IPS-18c (cell line): ENCODE measurements around the gene PDZK1IP1.
"Not testable (repeated sequence)": the region's sequence is repeated elsewhere in the genome, so short reads cannot be mapped to it uniquely, and the experiment has no call there.

Source experiments
- H3K4me3 ChIP-seq: 2 replicates; pipeline ENCODE4 v1.7.0; 2013; ENCODE audit warnings: low read depth, mild to moderate bottlenecking, low read length, moderate library complexity; ENCODE audit not compliant: insufficient read depth
- H3K9me3 ChIP-seq: one replicate; pipeline ENCODE4 v1.6.1; 2013; ENCODE audit warnings: mild to moderate bottlenecking, low read length, moderate library complexity; ENCODE audit not compliant: control insufficient read depth, insufficient read depth

Gene PDZK1IP1

DNA sequence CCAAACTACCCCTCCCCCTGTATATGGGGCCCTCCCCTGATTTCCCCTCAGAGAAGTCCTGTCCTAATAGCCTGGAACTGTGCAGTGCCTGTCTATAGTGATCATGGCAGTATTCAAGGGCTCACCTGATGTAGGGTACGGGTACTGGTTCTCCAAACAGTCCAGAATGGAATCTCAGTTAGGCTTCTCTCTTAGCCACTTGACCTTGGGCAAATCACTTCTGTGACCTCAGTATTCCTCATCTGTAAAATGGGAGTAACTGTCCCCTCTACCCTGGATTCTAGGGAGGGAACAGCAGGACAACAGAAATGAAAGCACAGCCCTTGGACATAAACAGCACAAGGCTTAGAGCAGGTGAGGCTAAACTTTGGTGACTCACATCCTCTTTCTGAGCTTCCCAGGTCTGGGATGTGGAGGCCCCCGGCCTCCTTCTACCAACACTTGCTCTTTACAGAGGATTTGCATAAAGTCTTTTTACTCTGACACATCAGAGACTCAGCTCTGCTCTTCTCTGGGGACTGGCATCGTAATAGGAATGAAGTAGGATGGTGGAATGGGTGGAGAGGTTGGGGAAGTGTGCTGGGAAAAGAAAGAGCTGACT, 20.0 kb upstream of the PDZK1IP1 start:
- Histone ChIP-seq H3K9me3 (no peaks in the 10 kb centered on the region), H3K4me3 (no peak overlapping the region)

DNA sequence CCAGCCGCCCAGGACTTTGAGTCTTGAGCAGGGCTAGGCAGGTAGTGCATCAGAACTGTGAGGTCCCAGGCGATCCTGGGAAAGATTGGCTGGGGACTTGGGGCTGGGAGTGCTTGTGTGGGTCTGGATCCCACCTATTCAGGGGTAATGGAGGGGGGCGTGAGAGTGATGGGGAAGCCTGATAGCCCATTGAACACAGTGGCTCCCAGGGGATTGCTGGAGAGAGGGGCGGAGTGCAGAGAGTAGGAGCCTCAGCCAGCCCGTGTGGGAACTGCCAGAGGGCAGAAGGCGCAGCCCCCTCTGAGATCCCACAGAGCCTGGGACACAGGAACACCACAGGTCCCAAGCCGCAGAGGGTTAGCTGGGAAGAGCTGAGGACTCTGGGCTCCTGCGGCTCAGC, 19.3 kb upstream of the PDZK1IP1 start:
- Histone ChIP-seq H3K4me3 (no peak overlapping the region), H3K9me3 (no peaks in the 10 kb centered on the region)

DNA sequence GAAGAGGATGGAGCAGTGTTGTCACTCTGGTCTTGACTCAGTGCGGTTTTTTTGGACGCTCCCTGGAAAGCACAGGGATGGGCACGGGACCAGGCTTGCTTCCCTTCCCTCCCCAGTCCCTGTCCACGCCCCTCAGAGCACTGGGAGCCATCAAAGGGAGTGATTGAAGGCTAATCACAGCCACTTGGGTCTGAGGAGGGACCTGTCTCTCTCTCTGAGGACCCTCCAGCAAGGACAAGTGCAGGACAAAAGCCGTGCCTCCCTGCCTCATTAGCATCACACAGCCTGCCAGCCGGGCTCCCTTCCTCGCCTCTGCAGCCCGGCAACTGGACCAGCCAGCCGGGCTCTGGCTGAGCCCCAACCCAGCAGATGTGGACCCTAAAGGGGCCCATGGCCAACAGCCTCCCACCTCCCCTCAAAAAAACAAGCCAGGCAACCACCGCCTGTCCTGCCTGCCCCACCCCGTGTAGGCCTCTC, 18.6 kb upstream of the PDZK1IP1 start:
- Histone ChIP-seq H3K9me3 (no peaks in the 10 kb centered on the region), H3K4me3 (peak overlapping the region; percentile 32; the same call in 1 of the 2 replicates)

DNA sequence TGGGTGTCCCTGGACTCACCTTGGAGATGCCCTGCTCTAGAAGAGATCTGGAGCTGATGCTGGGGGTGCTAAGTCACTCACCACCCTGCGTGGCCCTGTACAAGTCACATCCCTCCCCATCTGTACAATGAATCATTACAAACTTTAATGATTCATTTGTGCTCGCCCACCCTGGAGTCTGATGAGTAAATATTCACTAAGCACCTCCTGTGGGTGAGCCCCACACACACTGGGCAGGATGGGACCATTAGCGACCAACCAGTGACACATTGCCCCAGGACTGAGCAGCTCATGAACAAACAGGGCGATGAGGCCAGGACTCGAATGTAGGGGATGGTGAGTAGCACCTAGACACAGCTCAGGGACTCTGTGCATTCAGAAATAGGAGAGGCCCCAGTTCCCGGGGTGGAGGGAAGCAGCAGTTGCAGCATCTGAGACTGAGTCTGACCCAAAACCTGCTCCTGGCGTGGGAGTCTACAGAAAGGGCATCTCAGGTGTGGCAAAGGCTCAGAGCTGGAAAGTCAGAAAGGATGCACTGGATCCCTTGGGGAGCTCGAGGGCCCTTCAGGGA, 18.1 kb upstream of the PDZK1IP1 start:
- Histone ChIP-seq H3K4me3 (peak overlapping the region; percentile 32; the same call in 1 of the 2 replicates), H3K9me3 (no peaks in the 10 kb centered on the region)

DNA sequence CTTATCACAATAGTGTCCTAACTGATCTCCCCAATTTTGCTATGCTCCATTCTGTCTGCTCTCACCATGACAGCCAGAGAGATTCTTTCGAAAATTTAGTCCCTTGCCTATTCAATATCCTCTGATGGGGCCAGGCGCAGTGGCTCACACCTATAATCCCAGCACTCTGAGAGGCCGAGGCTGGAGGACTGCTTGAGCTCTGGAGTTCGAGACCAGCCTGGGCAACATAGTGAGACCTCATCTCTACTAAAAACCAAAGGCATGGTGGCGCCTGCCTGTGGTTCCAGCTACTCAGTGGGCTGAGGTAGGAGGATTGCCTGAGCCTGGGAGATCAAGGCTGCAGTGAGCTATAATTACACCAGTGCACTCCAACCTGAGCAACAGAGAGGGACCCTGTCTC, 16.1 kb upstream of the PDZK1IP1 start:
- H3K9me3 ChIP-seq: no peaks in the 10 kb centered on the region

DNA sequence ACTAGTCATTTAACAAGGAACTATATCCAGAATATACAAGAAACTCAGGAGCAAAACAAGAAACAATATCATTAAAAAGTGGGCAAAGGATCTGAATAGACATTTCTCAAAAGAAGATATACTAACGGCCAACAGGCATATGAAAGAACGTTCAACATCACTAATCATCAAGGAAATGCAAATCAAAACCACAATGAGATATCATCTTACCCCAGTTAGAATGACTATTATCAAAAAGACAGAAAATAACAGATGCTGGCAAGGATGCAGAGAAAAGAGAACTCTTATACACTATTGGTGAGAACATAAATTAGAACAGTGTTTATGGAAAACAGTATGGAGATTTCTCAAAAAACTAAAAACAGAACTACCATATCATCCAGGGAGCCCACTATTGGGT, 13.7 kb upstream of the PDZK1IP1 start:
- H3K9me3 ChIP-seq, H3K4me3 ChIP-seq: not testable (repeated sequence)

More for the DNA sequence above, 16.1 kb upstream of the PDZK1IP1 start:
- no peak overlapping the region for H3K4me3 ChIP-seq

DNA sequence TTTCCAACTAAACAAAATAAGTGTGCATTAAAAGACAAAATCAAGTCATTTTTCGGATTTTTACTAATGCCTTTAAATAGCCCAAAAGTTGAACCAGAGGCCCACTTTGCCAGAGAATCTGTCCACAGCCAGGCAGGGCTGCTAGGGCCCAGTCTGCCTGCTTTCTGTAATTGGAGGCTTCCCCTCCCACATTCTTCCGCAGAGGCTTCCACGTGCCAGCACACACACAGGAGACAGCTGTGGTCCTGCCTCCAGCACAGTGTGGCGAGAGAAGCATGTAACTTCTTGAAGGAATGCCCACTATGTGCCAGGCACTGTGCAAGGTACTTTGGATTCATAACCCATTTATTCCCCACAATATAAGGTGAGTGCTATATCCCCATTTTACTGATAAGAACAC, 11.3 kb upstream of the PDZK1IP1 start:
- no peak overlapping the region for H3K4me3 ChIP-seq
- no peaks in the 10 kb centered on the region for H3K9me3 ChIP-seq

DNA sequence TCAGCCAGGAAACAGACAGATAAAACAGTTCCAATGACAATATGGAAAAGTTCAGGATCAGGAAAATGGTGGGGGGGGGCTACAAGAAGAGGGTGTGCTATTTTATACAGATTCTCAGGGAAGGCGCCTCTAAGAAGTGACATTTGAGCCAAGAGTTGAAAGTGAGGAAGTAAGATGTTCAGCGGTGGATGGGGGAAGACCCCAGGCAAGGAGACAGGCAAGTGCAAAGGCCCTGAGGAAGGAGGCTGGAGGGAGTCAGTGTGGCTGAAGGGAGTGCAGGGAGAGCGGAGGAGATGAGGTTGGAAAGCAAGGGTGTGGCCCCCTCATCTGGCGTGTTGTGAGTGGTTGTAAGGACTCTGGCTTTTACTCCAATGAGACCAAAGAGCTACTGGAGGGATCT, 8.4 kb upstream of the PDZK1IP1 start:
- H3K9me3 ChIP-seq: no peaks in the 10 kb centered on the region
- H3K4me3 ChIP-seq: no peak overlapping the region

DNA sequence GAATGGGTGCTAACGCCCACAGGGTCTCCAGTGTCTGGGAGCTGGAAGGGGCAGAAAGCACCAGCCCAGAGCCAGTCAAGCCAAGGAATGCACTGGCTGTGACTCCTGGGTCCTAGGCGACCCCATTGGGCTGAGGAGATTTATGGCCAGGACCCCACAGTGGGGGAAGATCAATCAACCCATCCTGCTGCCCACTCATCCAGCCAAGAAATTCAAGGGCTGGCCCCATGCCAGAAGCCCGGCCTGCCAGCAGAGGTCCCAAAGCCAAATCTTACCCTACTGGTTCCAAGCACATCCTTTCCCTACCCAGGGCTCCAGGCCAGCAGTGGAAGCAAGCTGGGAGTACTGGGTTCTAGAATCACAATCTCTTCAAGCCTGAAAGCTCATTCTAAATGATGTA, 6.8 kb upstream of the PDZK1IP1 start:
- H3K4me3 ChIP-seq: no peak overlapping the region
- H3K9me3 ChIP-seq: no peaks in the 10 kb centered on the region

DNA sequence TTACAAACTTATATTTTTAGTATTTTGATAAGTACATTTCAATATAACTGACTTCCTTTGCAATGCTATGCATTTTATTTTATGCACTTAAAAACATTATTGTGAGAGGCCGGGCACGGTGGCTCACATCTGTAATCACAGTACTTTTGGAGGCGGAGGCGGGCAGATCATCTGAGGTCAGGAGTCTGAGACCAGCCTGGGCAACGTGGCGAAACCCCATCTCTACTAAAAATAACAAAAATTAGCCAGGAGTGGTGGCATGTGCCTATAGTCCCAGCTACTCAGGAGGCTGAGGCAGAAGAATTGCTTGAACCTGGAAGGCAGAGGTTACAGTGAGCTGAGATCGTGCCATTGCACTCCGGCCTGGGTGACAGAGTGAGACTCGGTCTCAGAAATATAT, 6.1 kb upstream of the PDZK1IP1 start:
- not testable (repeated sequence) for H3K4me3 ChIP-seq, H3K9me3 ChIP-seq

DNA sequence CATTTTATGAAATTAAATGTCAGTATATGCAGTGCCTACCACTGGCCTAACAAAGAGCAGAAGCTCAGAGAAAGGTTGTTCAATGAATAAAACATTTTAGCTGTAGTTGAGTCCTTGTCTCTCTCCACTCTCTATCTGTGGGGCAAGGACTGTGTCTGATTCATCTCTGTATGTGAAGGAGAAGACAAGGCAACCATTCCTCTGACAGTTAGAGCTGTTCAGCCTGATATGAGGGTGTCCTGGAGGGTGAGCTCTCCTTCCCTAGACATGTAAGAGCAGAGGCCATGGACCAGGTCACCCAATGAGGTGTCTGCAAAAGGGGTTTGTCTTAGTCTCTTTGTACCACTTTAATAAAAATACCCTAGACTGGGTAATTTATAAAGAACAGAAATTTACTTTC, 4.5 kb upstream of the PDZK1IP1 start:
- H3K9me3 ChIP-seq: peaks cover 3% of the 10 kb centered on the region
- H3K4me3 ChIP-seq: no peak overlapping the region

DNA sequence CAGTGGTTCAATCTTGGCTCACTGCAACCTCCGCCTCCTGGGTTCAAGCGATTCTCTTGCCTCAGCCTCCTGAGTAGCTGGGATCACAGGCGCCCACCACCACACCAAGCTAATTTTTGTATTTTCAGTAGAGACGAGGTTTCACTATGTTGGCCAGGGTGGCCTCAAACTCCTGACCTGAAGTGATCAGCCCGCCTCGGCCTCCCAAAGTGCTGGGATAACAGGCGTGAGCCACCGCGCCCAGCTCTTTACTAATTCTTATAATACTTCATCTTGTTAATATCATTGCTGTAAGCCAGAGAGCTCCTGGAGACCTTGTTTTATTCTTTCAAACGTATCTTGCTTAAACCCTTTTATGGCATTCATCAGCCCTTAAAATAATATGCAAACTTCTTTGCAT, 3.7 kb upstream of the PDZK1IP1 start:
- H3K4me3 ChIP-seq, H3K9me3 ChIP-seq: not testable (repeated sequence)

DNA sequence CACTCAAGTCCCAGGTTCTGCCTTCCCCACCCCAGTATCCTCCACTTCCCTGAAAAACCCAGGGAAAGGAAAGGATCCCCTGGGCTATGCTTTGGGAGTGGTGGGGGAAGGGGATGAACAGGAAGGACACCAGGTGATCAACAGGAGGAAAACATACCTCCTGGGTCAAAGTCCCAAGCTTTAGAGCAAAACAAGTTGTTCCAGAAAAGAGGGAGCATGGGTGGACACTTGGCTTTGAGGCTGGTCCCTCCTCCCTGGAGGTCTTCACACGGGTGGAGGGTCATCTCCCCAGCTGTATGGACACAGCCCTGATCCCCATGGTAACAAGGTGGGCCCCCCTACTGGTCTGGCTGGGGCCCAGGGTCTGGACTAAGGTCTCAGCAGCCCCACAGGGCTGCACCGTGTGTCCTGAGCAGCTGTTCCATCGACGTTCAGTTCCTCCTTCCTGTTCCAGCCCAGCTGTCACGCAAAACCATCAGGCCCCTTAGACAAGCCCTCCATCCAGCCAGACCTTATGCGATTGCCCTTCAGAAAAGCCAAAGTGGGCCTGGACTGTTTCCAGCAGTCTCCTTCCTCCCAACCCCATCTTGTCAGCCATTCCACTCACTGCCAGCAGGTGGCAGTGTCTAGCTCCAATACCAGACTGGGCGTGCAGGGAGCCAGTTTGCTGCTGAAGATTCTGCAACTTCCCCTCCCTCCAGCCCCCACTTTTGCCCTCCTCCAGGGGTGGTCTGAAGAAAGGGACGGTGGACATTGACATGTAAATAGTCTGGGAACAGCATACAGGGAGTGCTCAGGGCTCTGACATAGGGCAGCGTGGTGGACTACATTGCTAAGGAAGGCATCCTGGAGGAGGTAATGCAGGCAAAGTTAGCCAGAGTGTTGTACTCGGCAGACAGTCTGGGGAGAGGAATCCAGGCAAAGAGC, 2.9 kb upstream of the PDZK1IP1 start:
- peaks cover 4% of the 10 kb centered on the region for H3K9me3 ChIP-seq
- no peak overlapping the region for H3K4me3 ChIP-seq

DNA sequence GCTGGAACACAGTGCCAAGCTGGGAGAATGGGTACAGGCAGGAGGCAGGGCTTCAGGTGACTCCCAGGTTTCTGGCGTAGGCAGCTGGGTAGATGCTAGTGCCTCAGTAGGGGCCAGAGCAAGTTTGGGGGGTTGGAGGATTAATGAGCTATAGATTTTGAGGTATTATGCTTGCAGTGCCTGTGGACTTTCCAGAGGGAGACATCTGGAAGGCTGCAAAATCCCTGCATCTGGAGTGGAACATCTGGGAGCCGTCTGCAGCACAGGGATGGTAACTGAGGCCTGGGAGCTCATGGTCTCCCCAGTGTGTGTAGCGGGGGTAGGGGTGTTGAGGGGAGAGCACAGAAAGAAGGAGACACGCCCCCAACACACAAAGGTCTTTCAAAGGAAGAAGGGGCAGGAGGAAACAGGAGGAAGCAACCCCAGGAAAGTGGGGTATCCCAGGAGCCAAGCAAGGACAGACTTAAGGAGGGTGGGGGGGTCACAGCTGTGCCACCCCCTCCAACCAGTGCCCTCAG, 2.2 kb upstream of the PDZK1IP1 start:
- H3K4me3 ChIP-seq: no peak overlapping the region
- H3K9me3 ChIP-seq: peaks cover 4% of the 10 kb centered on the region

DNA sequence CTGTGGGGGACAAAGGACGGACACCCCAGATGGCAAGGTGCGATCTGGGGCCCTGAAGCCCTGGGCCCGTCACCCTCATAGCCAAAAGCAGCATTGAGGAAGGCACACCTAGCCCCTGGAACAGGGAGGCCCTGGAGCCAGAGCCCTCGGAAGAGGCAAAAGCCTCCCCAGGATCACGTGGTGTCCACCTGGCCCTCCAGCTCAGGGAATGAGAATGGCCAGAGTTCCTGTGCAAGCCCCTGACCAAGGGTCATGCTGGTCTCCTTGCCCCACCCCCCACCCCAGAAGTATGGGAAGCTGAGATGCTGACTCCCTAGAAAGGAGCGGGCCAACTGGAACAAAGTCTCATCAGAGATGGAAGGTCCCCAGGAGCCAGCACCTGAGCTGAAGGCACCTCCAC, 1.0 kb upstream of the PDZK1IP1 start:
- Histone ChIP-seq H3K9me3 (peaks cover 4% of the 10 kb centered on the region), H3K4me3 (no peak overlapping the region)

DNA sequence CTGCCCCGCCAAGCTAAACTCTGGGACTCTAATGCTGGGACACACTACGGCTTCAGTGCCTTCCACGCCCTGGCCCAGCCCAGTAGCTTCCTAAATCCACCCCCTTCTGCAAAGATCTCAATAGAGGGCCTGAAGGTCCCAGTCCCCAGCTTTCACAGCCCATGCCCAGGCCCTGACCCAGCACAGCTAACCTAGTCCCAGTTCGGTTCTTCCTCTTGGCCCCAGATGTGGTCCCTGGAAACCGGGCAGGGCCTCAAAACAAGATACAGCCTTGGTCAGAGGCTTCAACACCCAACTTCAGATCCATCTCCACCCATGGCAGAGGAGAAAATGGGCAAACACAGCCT, 646 bp upstream of the PDZK1IP1 start:
- Histone ChIP-seq H3K4me3 (no peak overlapping the region), H3K9me3 (peaks cover 4% of the 10 kb centered on the region)

DNA sequence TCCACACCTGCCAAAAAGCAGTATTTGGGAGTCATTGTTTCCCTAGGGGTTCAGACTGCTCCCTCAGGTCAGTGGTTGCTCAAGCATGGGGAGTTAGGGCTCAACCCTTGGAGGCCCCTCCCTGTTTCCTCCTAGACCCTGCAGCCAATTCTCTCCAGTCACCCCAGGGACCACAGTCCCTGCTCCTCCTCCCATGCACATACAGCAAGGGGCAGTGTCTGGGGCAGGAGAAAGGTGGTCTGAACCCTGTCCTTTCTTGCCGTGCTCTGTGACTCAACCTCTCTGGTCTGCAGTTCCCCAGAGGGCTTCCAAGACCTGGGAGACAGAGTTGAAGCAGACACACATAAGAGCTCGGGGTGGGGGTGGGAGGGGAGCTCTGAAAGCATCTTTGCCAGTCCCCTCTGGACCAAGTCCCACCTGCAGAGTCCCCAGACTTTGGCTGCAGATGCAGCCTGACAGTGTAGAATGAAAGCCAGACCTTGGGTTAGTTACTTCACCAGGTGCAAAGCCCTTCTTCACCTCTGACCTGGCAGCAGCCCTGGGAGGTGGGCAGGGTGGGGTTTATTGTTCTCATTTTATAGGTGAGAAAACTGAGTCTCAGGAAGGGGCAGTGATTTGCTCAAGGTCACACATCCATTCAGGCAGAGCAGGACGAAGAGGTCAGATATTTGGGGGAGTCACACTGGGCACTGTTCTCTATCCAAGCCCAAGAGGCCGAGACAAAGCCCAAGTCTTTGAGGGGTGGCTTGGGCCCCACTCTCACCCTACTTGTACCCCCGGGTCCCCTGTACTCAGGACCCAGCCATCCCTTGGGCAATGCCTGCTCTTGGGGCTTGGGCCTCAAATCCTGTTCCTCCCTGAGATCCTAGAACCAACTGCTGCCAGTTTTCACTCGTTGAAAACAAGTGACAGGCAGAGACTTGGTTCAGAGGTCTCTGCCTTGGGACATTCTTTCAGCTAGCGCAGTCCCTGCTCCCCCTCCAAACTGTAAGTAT, 748 bp downstream of the PDZK1IP1 start:
- Histone ChIP-seq H3K4me3 (no peak overlapping the region), H3K9me3 (peaks cover 4% of the 10 kb centered on the region)
